Amygdala (tissue), 56 donors: Measurements from ENCODE around the gene CERK.
"Not testable (repeated sequence)": the region's sequence is repeated elsewhere in the genome, so short reads cannot be mapped to it uniquely, and the experiment has no call there.

Experiments
- DNase-seq, 56 donors: peaks; one replicate each; lab custom pipeline; 2025; lab: John Stamatoyannopoulos, UW

CERK gene

DNA sequence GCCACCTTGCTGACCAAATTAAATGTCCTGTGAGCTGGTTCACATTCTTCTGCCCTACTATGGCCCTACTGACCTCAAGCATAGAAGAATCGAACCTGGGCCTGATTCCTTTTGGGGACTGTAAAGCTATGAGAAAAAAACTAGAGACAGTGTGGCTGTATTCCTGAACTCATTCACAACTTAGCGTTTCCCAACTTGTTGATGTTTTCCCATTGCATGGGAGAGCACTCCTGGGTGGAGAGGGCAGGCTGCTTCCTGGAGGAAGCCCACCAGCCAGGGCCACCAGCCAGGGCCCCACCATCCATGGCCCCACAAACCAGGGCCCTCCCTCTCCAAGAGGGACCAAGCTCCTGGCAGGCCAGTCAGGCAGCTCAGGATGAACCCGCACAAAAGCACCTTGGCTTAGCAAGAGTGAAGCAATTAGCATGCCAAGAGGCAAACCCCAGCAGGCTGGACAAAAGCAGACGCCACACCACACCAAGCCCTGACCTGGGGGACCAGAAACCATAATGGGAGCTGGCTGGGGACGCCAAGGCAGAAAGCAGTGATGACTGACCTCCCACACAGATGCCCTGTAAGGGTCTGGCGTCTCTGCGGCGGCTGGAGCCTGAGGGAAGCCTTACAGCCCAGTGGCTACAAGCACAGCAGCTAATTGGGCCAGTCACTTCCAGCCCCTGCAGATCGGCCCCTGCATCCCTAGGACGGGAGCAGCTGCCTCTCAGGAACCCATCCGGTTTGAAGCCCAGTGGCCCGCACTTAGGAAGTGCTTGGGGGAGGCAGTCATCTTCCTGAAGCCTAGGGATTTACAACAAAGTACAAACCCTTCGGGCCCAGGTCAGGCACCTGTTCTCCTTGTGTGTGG is 2.1 kb downstream of the CERK start:
- no peak for DNase-seq

DNA sequence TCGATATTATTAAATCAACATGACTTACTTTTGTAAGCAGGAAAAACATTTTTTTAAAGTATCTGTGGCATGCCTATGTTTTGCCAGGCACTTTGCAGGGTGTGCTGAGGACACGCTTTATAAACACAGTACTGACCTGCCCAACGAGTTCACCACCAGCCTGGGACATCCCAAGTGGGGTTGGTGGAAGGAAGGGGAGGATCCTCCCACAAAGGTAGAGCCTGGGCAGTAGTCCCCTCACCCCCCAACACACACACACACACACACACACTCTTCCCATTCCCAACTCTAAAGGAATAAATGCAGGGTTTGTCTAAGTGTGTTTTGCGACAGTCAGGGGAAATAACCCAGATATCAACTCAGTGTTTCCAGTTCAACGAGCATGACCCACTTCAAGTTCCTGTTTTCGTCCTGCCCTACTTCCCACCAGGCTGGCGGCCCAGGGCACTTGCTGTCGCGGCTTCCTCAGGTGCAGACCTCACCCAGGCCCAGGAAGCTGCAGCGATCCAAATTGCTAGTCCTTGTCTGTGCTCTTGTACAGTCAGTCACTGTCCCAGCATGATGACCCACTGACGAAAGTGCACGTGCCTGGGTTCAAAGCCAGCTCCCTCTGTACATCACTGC is 3.1 kb downstream of the CERK start:
- DNase-seq = peak in 5 of 56 donors; percentile 4 to 40 (median 13)

GRCh38 chr22:46734213-46734722 is 3.8 kb downstream of the CERK start:
- DNase-seq = not testable (repeated sequence)

GRCh38 chr22:46732513-46732912 is 5.5 kb downstream of the CERK start:
- DNase-seq = no peak

GRCh38 chr22:46732041-46732379 is 6.0 kb downstream of the CERK start:
- DNase-seq = no peak

- peak in 1 of 56 donors; percentile 62 for DNase-seq
These were observed 6.6 kb downstream of the CERK start for GRCh38 chr22:46731246-46732040.

GRCh38 chr22:46730568-46731245 is 7.3 kb downstream of the CERK start:
- DNase-seq = no peak

DNA sequence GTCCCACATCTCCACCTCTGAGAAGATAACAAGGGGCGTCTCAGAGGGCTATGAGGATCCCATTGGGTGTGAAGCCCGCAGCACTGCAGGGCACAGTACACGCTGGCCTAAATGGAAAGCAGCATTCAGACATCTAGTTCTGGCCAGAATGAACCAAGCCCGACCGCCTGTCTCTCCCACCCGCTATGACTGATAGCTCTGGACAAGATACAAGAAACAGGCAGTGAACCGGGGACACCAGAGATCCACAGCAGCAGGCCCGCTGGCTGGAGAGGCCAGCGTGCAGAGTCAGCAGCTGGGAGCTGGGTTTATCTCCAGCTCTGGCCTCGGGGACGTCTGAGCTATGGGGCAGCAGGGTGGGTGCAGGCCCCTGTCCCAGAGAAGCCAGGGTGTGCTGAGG is 9.6 kb downstream of the CERK start:
- DNase-seq = no peak

- DNase-seq = no peak
These were observed 10.2 kb downstream of the CERK start for GRCh38 chr22:46727813-46728364.

DNA sequence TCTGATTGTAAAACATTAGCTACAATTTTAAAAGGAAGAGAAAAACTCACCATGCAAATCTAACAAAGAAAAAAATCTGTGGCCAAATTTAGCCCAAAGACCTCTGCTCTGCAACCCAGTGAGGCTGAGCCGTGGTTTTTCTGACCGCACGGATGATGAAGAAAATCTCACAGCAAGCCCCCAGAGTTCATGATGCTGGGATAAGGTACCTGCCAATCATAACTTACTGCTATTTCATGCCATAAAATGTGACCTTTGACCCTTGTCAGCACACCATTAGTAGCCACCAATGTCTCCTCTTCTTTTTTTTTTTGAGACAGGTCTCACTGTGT is 11.1 kb downstream of the CERK start:
- no peak for DNase-seq

DNA sequence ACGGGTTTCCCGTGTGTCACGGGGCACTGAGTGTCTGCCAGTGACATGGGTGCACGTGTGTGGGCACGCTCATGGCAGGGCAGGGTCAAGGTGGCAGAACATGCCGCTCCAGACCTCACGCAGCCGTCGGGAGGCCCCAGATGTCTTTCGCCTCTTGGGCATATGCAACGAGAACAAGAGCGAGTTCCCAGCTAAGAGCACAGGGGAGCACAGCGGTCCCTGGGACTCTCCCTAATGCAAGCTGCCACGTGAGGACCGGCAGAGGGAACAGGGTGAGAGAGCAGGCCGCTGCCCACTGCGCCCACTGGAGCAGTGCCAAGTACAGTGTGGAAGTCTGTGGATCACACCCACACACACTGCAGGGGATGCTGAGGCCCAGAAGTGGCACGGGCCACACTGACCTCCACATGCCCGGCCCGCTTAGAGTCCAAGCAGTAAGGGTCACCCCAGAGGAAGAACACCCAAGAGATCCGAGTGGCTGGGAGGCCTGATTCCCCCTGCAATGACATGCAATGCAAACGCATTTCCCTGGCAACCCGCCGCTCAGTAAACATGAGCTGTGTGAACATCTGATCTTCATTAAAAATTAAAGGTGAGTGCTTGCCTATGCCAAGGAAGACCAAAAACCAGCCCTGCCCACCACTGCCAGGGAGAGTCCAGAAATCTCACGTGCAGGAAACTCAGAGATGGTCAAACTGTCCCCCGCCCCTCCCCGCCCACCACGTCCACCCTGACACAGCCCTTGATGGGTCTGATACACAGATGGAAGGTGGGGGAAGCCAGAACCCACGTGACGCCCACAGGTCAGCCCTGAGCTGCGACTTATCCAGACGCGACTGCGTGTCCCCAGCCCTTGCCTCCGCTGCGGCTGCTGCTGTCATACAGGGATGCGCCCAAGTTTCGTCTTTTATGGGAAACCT is 11.7 kb downstream of the CERK start:
- no peak for DNase-seq

DNA sequence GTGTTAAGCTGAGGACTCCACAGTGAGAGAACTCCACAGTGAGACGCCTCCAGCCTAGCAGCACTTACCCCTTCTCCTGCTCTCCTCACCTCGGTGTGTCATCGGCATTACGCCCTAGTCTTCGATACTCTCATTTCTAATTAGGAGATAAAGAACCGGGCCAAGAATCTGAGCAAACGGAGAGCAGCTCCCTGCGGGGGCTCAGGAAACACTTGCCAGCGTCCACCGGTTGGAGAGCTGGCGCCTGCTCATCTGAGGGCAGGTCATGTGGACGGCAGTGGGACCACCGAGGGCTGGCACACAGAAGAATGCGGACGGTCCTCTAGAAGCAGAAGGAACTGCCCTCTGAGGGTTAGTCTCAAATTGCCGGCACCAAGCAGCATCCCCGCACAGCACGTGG is 13.0 kb downstream of the CERK start:
- no peak for DNase-seq

- no peak for DNase-seq
These were observed 14.2 kb downstream of the CERK start for GRCh38 chr22:46723882-46724281.

DNA sequence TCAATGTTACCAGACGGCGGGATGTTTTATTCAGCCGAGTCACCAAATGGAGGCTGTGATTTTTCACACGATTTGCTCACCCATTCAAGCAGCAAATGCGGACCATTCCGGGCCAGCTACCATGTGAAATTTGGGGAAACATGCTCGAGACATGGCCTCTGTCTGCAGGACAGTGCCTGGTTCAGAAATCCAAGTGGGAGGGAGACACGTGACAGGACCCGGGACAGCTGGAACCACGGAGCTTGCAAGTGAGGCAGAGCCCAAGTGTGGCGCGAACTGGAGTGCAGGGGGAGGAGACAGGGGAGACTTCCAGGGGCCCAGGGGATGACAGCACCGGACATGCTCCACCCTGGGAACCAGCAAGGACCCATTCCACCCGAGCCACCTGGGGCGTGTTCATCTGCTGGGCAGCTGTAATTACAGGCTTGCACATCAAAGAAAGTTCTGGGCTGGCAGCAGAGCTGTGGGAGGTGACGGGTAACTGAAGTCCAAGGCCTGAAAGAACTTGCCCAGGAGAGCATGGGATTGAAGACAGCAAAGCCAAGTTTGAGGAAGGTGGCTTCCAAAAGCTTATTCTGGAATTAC is 16.5 kb downstream of the CERK start:
- no peak for DNase-seq

GRCh38 chr22:46719921-46720320 is 18.1 kb downstream of the CERK start:
- DNase-seq = no peak

- no peak for DNase-seq
These were observed 23.5 kb downstream of the CERK start for GRCh38 chr22:46714550-46714949.

GRCh38 chr22:46712288-46712687 is 25.8 kb downstream of the CERK start:
- DNase-seq = no peak

- no peak for DNase-seq
These were observed 27.2 kb downstream of the CERK start for GRCh38 chr22:46710806-46711205.

GRCh38 chr22:46708766-46709330 is 29.2 kb downstream of the CERK start:
- no peak for DNase-seq
